H1 (cell line): ENCODE measurements around the gene SSTR3. TPM values are rescaled to one million over a fixed set of nuclear protein-coding genes. Genes with fewer than 3 reads are reported as not detected.

Experiments
- CBX8 ChIP-seq: fragments of 300-800, 300-1000 bp; sonication (generic); IDR thresholded peaks from 2 replicates; pipeline ENCODE4 v1.7.1; 2016; ENCODE audit warnings: low read depth, low read length, borderline replicate concordance
- CTBP2 ChIP-seq: IDR thresholded peaks from 2 replicates; pipeline ENCODE4 v1.7.0; 2011; ENCODE audit warnings: borderline replicate concordance, mild to moderate bottlenecking, moderate library complexity, mixed read lengths, low read length; ENCODE audit not compliant: insufficient read depth, insufficient read length
- KDM4A ChIP-seq: IDR thresholded peaks from one replicate; pipeline ENCODE4 v1.7.1; 2012; ENCODE audit warnings: low read depth, mild to moderate bottlenecking, moderate library complexity, low read length, inconsistent platforms; ENCODE audit not compliant: severe bottlenecking
- MAX ChIP-seq: IDR thresholded peaks from 2 replicates; pipeline ENCODE4 v1.6.1; 2012; ENCODE audit warnings: inconsistent platforms
- RXRA ChIP-seq: IDR thresholded peaks from 2 replicates; pipeline ENCODE4 v1.6.1; 2011; ENCODE audit warnings: low read depth, mild to moderate bottlenecking, low read length, moderate library complexity; ENCODE audit not compliant: insufficient read depth
- SUZ12 ChIP-seq: fragments of 200-600 bp; sonication (generic); IDR thresholded peaks from 2 replicates; pipeline ENCODE4 v1.6.1; 2012; ENCODE audit warnings: mild to moderate bottlenecking, inconsistent platforms, low read length, moderate library complexity, mixed read lengths
- TAF7 ChIP-seq: optimal IDR thresholded peaks from 2 replicates; pipeline ENCODE3; 2011; ENCODE audit warnings: low read depth, mild to moderate bottlenecking, inconsistent platforms, low read length, moderate library complexity, borderline replicate concordance
- TCF12 ChIP-seq: IDR thresholded peaks from 2 replicates; pipeline ENCODE4 v1.6.1; 2011; ENCODE audit warnings: low read depth, mild to moderate bottlenecking, low read length
- ZNF274 ChIP-seq: IDR thresholded peaks from 2 replicates; pipeline ENCODE4 v1.7.0; 2012; ENCODE audit warnings: low read length, borderline replicate concordance; ENCODE audit errors: extremely low read depth
- polyA plus RNA-seq, 7 experiments: library from polyadenylated mRNA; depleted of rRNA in 3 of 7; stranded (reverse) in 5 of 7; unstranded in 2 of 7; fragments of >200 nt in 5 of 7; fragments of 200-250 nt in 2 of 7; gene quantifications; 1 replicate in 5 of 7; 2 replicates in 1 of 7; 4 replicates in 1 of 7; pipeline versions ENCODE4 v1.2.1 to v1.2.3, GENCODE V29; 2011 to 2013; ENCODE audit warnings: missing spikeins in 2 of 7, mixed read lengths in 2 of 7
- total RNA-seq: library from RNA; stranded (reverse); fragmentation: NEBNext Ultra II Directional; extraction: Animal tissue kit (Norgen Biotek cat#: 25700); gene quantifications from 2 replicates; pipeline ENCODE4 v1.2.1, GENCODE V29; 2021
- TF ChIP-seq, protein P1 (sequence below): fragments of 300-600 bp; sonication (generic); IDR thresholded peaks from 2 replicates; pipeline ENCODE4 v1.7.1; 2012; ENCODE audit warnings: low read length, moderate library complexity, mild to moderate bottlenecking, inconsistent platforms; ENCODE audit not compliant: insufficient replicate concordance
- TF ChIP-seq, protein P2 (sequence below): IDR thresholded peaks from 2 replicates; pipeline ENCODE4 v1.6.1; 2012; ENCODE audit warnings: inconsistent platforms

SSTR3 gene
- total and polyA plus RNA-seq, 2 of the 8 experiments (the other 6 are each of a cell fraction or from before 2014, with no cell fraction given) = 0.22 to 0.77 TPM

GRCh38 chr22:37165066-37165465, 47.2 kb downstream of the SSTR3 start (continued):
- TF ChIP-seq, protein P1, sequence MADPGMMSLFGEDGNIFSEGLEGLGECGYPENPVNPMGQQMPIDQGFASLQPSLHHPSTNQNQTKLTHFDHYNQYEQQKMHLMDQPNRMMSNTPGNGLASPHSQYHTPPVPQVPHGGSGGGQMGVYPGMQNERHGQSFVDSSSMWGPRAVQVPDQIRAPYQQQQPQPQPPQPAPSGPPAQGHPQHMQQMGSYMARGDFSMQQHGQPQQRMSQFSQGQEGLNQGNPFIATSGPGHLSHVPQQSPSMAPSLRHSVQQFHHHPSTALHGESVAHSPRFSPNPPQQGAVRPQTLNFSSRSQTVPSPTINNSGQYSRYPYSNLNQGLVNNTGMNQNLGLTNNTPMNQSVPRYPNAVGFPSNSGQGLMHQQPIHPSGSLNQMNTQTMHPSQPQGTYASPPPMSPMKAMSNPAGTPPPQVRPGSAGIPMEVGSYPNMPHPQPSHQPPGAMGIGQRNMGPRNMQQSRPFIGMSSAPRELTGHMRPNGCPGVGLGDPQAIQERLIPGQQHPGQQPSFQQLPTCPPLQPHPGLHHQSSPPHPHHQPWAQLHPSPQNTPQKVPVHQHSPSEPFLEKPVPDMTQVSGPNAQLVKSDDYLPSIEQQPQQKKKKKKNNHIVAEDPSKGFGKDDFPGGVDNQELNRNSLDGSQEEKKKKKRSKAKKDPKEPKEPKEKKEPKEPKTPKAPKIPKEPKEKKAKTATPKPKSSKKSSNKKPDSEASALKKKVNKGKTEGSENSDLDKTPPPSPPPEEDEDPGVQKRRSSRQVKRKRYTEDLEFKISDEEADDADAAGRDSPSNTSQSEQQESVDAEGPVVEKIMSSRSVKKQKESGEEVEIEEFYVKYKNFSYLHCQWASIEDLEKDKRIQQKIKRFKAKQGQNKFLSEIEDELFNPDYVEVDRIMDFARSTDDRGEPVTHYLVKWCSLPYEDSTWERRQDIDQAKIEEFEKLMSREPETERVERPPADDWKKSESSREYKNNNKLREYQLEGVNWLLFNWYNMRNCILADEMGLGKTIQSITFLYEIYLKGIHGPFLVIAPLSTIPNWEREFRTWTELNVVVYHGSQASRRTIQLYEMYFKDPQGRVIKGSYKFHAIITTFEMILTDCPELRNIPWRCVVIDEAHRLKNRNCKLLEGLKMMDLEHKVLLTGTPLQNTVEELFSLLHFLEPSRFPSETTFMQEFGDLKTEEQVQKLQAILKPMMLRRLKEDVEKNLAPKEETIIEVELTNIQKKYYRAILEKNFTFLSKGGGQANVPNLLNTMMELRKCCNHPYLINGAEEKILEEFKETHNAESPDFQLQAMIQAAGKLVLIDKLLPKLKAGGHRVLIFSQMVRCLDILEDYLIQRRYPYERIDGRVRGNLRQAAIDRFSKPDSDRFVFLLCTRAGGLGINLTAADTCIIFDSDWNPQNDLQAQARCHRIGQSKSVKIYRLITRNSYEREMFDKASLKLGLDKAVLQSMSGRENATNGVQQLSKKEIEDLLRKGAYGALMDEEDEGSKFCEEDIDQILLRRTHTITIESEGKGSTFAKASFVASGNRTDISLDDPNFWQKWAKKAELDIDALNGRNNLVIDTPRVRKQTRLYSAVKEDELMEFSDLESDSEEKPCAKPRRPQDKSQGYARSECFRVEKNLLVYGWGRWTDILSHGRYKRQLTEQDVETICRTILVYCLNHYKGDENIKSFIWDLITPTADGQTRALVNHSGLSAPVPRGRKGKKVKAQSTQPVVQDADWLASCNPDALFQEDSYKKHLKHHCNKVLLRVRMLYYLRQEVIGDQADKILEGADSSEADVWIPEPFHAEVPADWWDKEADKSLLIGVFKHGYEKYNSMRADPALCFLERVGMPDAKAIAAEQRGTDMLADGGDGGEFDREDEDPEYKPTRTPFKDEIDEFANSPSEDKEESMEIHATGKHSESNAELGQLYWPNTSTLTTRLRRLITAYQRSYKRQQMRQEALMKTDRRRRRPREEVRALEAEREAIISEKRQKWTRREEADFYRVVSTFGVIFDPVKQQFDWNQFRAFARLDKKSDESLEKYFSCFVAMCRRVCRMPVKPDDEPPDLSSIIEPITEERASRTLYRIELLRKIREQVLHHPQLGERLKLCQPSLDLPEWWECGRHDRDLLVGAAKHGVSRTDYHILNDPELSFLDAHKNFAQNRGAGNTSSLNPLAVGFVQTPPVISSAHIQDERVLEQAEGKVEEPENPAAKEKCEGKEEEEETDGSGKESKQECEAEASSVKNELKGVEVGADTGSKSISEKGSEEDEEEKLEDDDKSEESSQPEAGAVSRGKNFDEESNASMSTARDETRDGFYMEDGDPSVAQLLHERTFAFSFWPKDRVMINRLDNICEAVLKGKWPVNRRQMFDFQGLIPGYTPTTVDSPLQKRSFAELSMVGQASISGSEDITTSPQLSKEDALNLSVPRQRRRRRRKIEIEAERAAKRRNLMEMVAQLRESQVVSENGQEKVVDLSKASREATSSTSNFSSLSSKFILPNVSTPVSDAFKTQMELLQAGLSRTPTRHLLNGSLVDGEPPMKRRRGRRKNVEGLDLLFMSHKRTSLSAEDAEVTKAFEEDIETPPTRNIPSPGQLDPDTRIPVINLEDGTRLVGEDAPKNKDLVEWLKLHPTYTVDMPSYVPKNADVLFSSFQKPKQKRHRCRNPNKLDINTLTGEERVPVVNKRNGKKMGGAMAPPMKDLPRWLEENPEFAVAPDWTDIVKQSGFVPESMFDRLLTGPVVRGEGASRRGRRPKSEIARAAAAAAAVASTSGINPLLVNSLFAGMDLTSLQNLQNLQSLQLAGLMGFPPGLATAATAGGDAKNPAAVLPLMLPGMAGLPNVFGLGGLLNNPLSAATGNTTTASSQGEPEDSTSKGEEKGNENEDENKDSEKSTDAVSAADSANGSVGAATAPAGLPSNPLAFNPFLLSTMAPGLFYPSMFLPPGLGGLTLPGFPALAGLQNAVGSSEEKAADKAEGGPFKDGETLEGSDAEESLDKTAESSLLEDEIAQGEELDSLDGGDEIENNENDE = no peak
- TF ChIP-seq ZNF274 = no peak
- no peak for TF ChIP-seq TCF12
- no peak for TF ChIP-seq RXRA
- TF ChIP-seq, protein P2, sequence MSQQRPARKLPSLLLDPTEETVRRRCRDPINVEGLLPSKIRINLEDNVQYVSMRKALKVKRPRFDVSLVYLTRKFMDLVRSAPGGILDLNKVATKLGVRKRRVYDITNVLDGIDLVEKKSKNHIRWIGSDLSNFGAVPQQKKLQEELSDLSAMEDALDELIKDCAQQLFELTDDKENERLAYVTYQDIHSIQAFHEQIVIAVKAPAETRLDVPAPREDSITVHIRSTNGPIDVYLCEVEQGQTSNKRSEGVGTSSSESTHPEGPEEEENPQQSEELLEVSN = no peak
- no peak for TF ChIP-seq SUZ12
- TF ChIP-seq CTBP2 = no peak
- TF ChIP-seq TAF7 = no peak
- TF ChIP-seq KDM4A = no peak
- no peak for TF ChIP-seq CBX8
- no peak for TF ChIP-seq MAX
